Measurements from ENCODE around the gene FLRT2. TPM values are rescaled to one million over a fixed set of nuclear protein-coding genes. Genes with fewer than 3 reads are reported as not detected.
A peak's percentile ranks its signal among the peaks of the same experiment; 100 is the strongest.

FLRT2 gene
- total RNA-seq, 4 donors from 2014 or later = 2.2 to 7.1 (median 5.4) TPM

- Histone ChIP-seq H3K27me3 (no peaks in the 10 kb centered on the region), H3K9me3 (no peaks in the 10 kb centered on the region), H3K36me3 (no peaks in the 10 kb centered on the region), H3K4me1 (no peaks in the 10 kb centered on the region), H3K27ac (no peak overlapping the region), H3K4me3 (no peak overlapping the region)
- no peak for DNase-seq
- no peak for ATAC-seq
- intact Hi-C loops (cut with DNase I; ENCODE audit: low total_unique reads) (no loop called here), in situ Hi-C loops (cut with MboI; ENCODE audit: low sequenced_read_pairs in 4 of 4) (no loop called here)
- no peak for TF ChIP-seq CTCF (IDR thresholded peaks at IDR 0.05 in 4 of 5, conservative IDR thresholded peaks at IDR 0.05 in 1 of 5)
- no peak for TF ChIP-seq POLR2A (IDR thresholded peaks at IDR 0.05)
These were observed 146.0 kb downstream of the FLRT2 start for GRCh38 chr14:85675957-85676356.

GRCh38 chr14:85686908-85687307 lies 157.0 kb downstream of the FLRT2 start:
- Histone ChIP-seq H3K9me3 (no peaks in the 10 kb centered on the region), H3K27ac (no peak overlapping the region), H3K4me3 (no peak overlapping the region), H3K4me1 (no peaks in the 10 kb centered on the region), H3K36me3 (no peaks in the 10 kb centered on the region), H3K27me3 (no peaks in the 10 kb centered on the region)
- DNase-seq (no peak), ATAC-seq (peak in 1 of 2 donors; percentile 39)
- in situ Hi-C loops (cut with MboI; ENCODE audit: low sequenced_read_pairs in 4 of 4) = no loop called here
- TF ChIP-seq POLR2A (IDR thresholded peaks at IDR 0.05) (no peak), CTCF (IDR thresholded peaks at IDR 0.05 in 4 of 5, conservative IDR thresholded peaks at IDR 0.05 in 1 of 5) (no peak)
- intact Hi-C loops (cut with DNase I; ENCODE audit: low total_unique reads) = no loop called here

- H3K36me3 ChIP-seq = no peaks in the 10 kb centered on the region
- H3K4me3 ChIP-seq = no peak overlapping the region
- intact Hi-C loops (cut with DNase I; ENCODE audit: low total_unique reads) (no loop called here), in situ Hi-C loops (cut with MboI; ENCODE audit: low sequenced_read_pairs in 4 of 4) (no loop called here)
- ATAC-seq (no peak), DNase-seq (no peak)
- no peaks in the 10 kb centered on the region for H3K27me3 ChIP-seq
- TF ChIP-seq CTCF (IDR thresholded peaks at IDR 0.05 in 4 of 5, conservative IDR thresholded peaks at IDR 0.05 in 1 of 5) (no peak), POLR2A (IDR thresholded peaks at IDR 0.05) (no peak)
- H3K9me3 ChIP-seq = no peaks in the 10 kb centered on the region
- H3K4me1 ChIP-seq = no peaks in the 10 kb centered on the region
- no peak overlapping the region for H3K27ac ChIP-seq
These were observed 157.5 kb downstream of the FLRT2 start for GRCh38 chr14:85687456-85687855.

GRCh38 chr14:85688006-85688405 lies 158.1 kb downstream of the FLRT2 start:
- Histone ChIP-seq H3K27ac (no peak overlapping the region), H3K27me3 (no peaks in the 10 kb centered on the region), H3K4me3 (no peak overlapping the region), H3K36me3 (no peaks in the 10 kb centered on the region), H3K9me3 (no peaks in the 10 kb centered on the region), H3K4me1 (no peaks in the 10 kb centered on the region)
- intact Hi-C loops (cut with DNase I; ENCODE audit: low total_unique reads) = no loop called here
- TF ChIP-seq POLR2A (IDR thresholded peaks at IDR 0.05) = no peak
- TF ChIP-seq CTCF (IDR thresholded peaks at IDR 0.05 in 4 of 5, conservative IDR thresholded peaks at IDR 0.05 in 1 of 5) = no peak
- DNase-seq = no peak
- in situ Hi-C loops (cut with MboI; ENCODE audit: low sequenced_read_pairs in 4 of 4) = no loop called here
- ATAC-seq = peak; percentile 58 to 65

- ATAC-seq = no peak
These were observed 165.4 kb downstream of the FLRT2 start for GRCh38 chr14:85695300-85695699.

More at GRCh38 chr14:85695300-85695699, 165.4 kb downstream of the FLRT2 start:
- H3K4me1 ChIP-seq = no peaks in the 10 kb centered on the region
- intact Hi-C loops (cut with DNase I; ENCODE audit: low total_unique reads) = no loop called here
- in situ Hi-C loops (cut with MboI; ENCODE audit: low sequenced_read_pairs in 4 of 4) = no loop called here
- no peak for TF ChIP-seq CTCF (IDR thresholded peaks at IDR 0.05 in 4 of 5, conservative IDR thresholded peaks at IDR 0.05 in 1 of 5)
- TF ChIP-seq POLR2A (IDR thresholded peaks at IDR 0.05) = no peak
- no peaks in the 10 kb centered on the region for H3K27me3 ChIP-seq
- H3K36me3 ChIP-seq = no peaks in the 10 kb centered on the region
- no peaks in the 10 kb centered on the region for H3K9me3 ChIP-seq
- no peak for DNase-seq
- no peak overlapping the region for H3K27ac ChIP-seq
- no peak overlapping the region for H3K4me3 ChIP-seq
